Astrocyte of the spinal cord (primary cell): Measurements from ENCODE around the gene SBSN.
A peak's percentile ranks its signal among the peaks of the same experiment; 100 is the strongest.

Experiments used
- DNase-seq: peaks from one replicate; pipeline ENCODE4 v3.0.0; 2011; ENCODE audit warnings: low read depth, low spot score
- H3K4me3 ChIP-seq: 2 replicates; pipeline ENCODE4 v1.5.1; 2011; ENCODE audit warnings: low read depth, mild to moderate bottlenecking, low read length, moderate library complexity
- CTCF ChIP-seq: IDR thresholded peaks from 2 replicates; pipeline ENCODE4 v1.5.1; 2012; ENCODE audit warnings: low read depth, mild to moderate bottlenecking, low read length, inconsistent platforms
- in situ Hi-C: cut with HindIII; loops from 2 replicates; pipeline ENCODE4 v1.10.0; 2017; ENCODE audit warnings: low sequenced_read_pairs

Gene SBSN

GRCh38 chr19:35514282-35514809 is 13.8 kb downstream of the SBSN start:
- in situ Hi-C loops: no loop called here
- no peak overlapping the region for H3K4me3 ChIP-seq
- no peak for TF ChIP-seq CTCF

GRCh38 chr19:35513628-35514281 is 14.4 kb downstream of the SBSN start, which contains the start of gene DMKN:
Gene DMKN (minus strand): TSS chr19:35513649. CDS start chr19:35513475, 174 bp downstream.
- no peak within 1 kb of the TSS for H3K4me3 ChIP-seq
- no peak for DNase-seq
- TF ChIP-seq CTCF: no peak
- in situ Hi-C loops: no loop called here

More at GRCh38 chr19:35514282-35514809, 13.8 kb downstream of the SBSN start:
- no peak for DNase-seq

DNA sequence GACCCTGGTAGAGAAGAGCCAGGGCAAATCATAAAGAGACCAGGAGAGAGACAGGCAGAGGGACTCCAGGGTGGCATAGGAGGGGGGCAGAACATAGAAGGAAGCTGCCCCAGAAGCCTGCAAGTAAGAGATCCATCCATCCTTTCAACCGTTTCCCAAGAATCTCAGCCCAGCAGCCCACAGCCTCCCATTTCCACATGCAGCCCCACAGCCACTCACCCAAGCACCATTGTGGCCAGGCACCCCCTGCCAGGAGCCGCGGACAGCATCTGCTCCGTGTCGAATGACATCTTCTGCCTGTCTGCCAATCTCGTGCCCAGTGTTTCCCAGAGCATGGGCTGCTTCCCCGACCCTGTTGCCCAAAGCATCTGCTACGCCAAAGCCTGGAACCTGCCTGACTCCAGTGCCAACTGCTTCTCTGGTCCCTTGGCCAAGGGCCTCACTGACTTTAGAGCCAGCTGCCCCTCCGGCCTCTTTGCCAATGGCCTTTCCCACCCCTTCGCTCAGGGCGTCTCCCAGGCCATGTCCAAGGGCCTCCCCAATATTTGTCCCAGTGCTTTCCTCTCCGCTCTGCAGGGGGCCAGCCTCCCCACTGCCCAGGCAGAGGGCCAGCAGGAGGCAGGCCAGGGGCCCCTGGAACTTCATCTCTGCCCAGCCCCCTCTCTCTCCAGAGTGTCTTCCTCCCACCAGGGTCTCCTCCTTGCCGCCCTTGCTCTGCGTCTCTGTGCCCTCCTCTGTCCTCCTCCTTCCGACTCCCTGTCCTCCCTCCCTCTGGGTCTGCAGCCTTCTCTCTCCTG is 15.1 kb downstream of the SBSN start:
- H3K4me3 ChIP-seq: no peak overlapping the region
- no peak for DNase-seq
- no peak for TF ChIP-seq CTCF
- in situ Hi-C loops: no loop called here

- DNase-seq: no peak
- in situ Hi-C loops: no loop called here
- H3K4me3 ChIP-seq: no peak overlapping the region
- TF ChIP-seq CTCF: no peak
These were observed 16.8 kb downstream of the SBSN start for GRCh38 chr19:35511337-35511736.

GRCh38 chr19:35510626-35510964 is 17.5 kb downstream of the SBSN start:
- in situ Hi-C loops: no loop called here
- H3K4me3 ChIP-seq: no peak overlapping the region
- TF ChIP-seq CTCF: no peak
- DNase-seq: no peak

GRCh38 chr19:35509861-35510625 is 18.1 kb downstream of the SBSN start:
- TF ChIP-seq CTCF: peak; percentile 91

More at GRCh38 chr19:35509861-35510625, 18.1 kb downstream of the SBSN start:
- in situ Hi-C loops: no loop called here
- DNase-seq: peak; percentile 5
- no peak overlapping the region for H3K4me3 ChIP-seq
